Keratinocyte (primary cell): ENCODE measurements around the gene LONP2. TPM values are rescaled to one million over a fixed set of nuclear protein-coding genes. Genes with fewer than 3 reads are reported as not detected.

Experiments used
- DNase-seq: peaks from one replicate; pipeline ENCODE4 v3.0.0-alpha.2; 2011; ENCODE audit warnings: low read depth, missing footprints, low spot score
- FAIRE-seq: peaks from 2 replicates; lab custom pipeline; 2011; peaks lifted over from hg19 to GRCh38; lab: Jason Lieb, UNC
- H2AFZ ChIP-seq: 2 replicates; pipeline ENCODE4 v1.6.0; 2012; ENCODE audit warnings: low read length, control low read depth, inconsistent platforms; ENCODE audit not compliant: control insufficient read depth
- H3K27ac ChIP-seq: 2 replicates; pipeline ENCODE4 v1.5.1; 2011; ENCODE audit warnings: low read length; ENCODE audit not compliant: control insufficient read depth, insufficient read depth
- H3K27me3 ChIP-seq: 3 replicates; pipeline ENCODE4 v1.6.0; 2011; ENCODE audit warnings: low read length; ENCODE audit not compliant: control insufficient read depth, insufficient read depth; ENCODE audit errors: extremely low read depth
- H3K36me3 ChIP-seq, 2 experiments: 2 replicates in 1 of 2; 3 replicates in 1 of 2; pipeline ENCODE4 v1.5.1; 2011; ENCODE audit warnings: low read length in 2 of 2, mild to moderate bottlenecking in 1 of 2; ENCODE audit not compliant: control insufficient read depth in 2 of 2, insufficient read depth in 2 of 2; ENCODE audit errors: extremely low read depth in 1 of 2
- H3K4me1 ChIP-seq: 3 replicates; pipeline ENCODE4 v1.5.1; 2011; ENCODE audit warnings: low read length; ENCODE audit not compliant: control insufficient read depth, insufficient read depth; ENCODE audit errors: extremely low read depth
- H3K4me2 ChIP-seq: 3 replicates; pipeline ENCODE4 v1.6.0; 2011; ENCODE audit warnings: low read depth, low read length; ENCODE audit not compliant: control insufficient read depth, insufficient read depth; ENCODE audit errors: extremely low read depth
- H3K4me3 ChIP-seq, 3 experiments: fragments of 200-600 bp in 1 of 3; sonication (generic) in 1 of 3; 2 replicates in 2 of 3; 3 replicates in 1 of 3; pipeline ENCODE4 v1.5.1; 2011 to 2016; ENCODE audit warnings: low read length in 3 of 3, mild to moderate bottlenecking in 3 of 3, control low read depth in 2 of 3, inconsistent platforms in 1 of 3, low read depth in 1 of 3, mixed read lengths in 1 of 3, mixed run types in 1 of 3, moderate library complexity in 1 of 3; ENCODE audit not compliant: control insufficient read depth in 2 of 3, insufficient read depth in 2 of 3; ENCODE audit errors: extremely low read depth in 1 of 3
- H3K79me2 ChIP-seq: 2 replicates; pipeline ENCODE4 v1.6.0; 2012; ENCODE audit warnings: low read length; ENCODE audit not compliant: control insufficient read depth, insufficient read depth
- H3K9ac ChIP-seq: 3 replicates; pipeline ENCODE4 v1.6.0; 2011; ENCODE audit warnings: low read length; ENCODE audit not compliant: control insufficient read depth, insufficient read depth; ENCODE audit errors: extremely low read depth
- H3K9me1 ChIP-seq: 3 replicates; pipeline ENCODE4 v1.6.0; 2011; ENCODE audit warnings: low read length; ENCODE audit not compliant: control insufficient read depth, insufficient read depth; ENCODE audit errors: extremely low read depth
- H3K9me3 ChIP-seq: 2 replicates; pipeline ENCODE4 v1.5.1; 2012; ENCODE audit warnings: low read depth, low read length; ENCODE audit not compliant: control insufficient read depth
- H4K20me1 ChIP-seq: 3 replicates; pipeline ENCODE4 v1.6.0; 2011; ENCODE audit warnings: low read length; ENCODE audit not compliant: control insufficient read depth, insufficient read depth; ENCODE audit errors: extremely low read depth
- CTCF ChIP-seq, 3 experiments: IDR thresholded peaks in 1 of 3; conservative IDR thresholded peaks in 1 of 3; optimal IDR thresholded peaks in 1 of 3; 2 replicates in 2 of 3; 3 replicates in 1 of 3; pipeline versions ENCODE3 to v1.5.1; 2011; ENCODE audit warnings: low read length in 3 of 3, mild to moderate bottlenecking in 3 of 3, moderate library complexity in 2 of 3, control low read depth in 1 of 3, inconsistent platforms in 1 of 3; ENCODE audit not compliant: insufficient read depth in 2 of 3; ENCODE audit errors: extremely low read depth in 1 of 3
- EZH2 ChIP-seq: IDR thresholded peaks from one replicate; pipeline ENCODE4 v1.6.1; 2012; ENCODE audit warnings: inconsistent platforms, mild to moderate bottlenecking, low read length, moderate library complexity
- dilution Hi-C: fragments of 300-500 bp; cut with MboI; formaldehyde crosslinking; loops from one replicate; pipeline ENCODE4 v1.7.0; 2020; ENCODE audit warnings: low sequenced_read_pairs; ENCODE audit not compliant: extremely low pct_ligation_motif_present
- polyA plus RNA-seq, 5 experiments: library from polyadenylated mRNA; depleted of rRNA in 3 of 5; stranded (reverse) in 3 of 5; stranded (forward) in 1 of 5; unstranded in 1 of 5; fragments of >200 nt; gene quantifications; 1 replicate in 1 of 5; 2 replicates in 3 of 5; 3 replicates in 1 of 5; pipeline versions ENCODE4 v1.2.1 to v1.2.3, GENCODE V29; 2011 to 2012; ENCODE audit warnings: missing spikeins in 2 of 5, low read depth in 1 of 5, low replicate concordance in 1 of 5

LONP2 gene
- polyA plus RNA-seq, 1 donor (not counting 4 experiments of a cell fraction or from before 2014, with no cell fraction given): 49.4 TPM

- Histone ChIP-seq H4K20me1 (no peaks in the 10 kb centered on the region), H3K4me3 (peak overlapping the region; percentile 70 to 86 (median 71)), H3K4me2 (peak overlapping the region; percentile 84), H2AFZ (no peak overlapping the region), H3K9me3 (no peaks in the 10 kb centered on the region), H3K4me1 (peaks cover 29% of the 10 kb centered on the region), H3K9ac (no peak overlapping the region), H3K27me3 (no peaks in the 10 kb centered on the region), H3K27ac (no peak overlapping the region), H3K36me3 (no peaks in the 10 kb centered on the region), H3K9me1 (no peaks in the 10 kb centered on the region), H3K79me2 (peaks cover 66% of the 10 kb centered on the region)
- TF ChIP-seq EZH2: no peak
- TF ChIP-seq CTCF (optimal IDR thresholded peaks at IDR 0.05 in 1 of 3, IDR thresholded peaks at IDR 0.05 in 1 of 3, conservative IDR thresholded peaks at IDR 0.05 in 1 of 3; ENCODE audit: extremely low read depth in 1 of 3, insufficient read depth in 2 of 3, low read length in 3 of 3): no peak
- DNase-seq (no peak), FAIRE-seq (no peak)
- dilution Hi-C loops: no loop called here
Observed at GRCh38 chr16:48246066-48246465, 2.0 kb downstream of the LONP2 start.

- Histone ChIP-seq H3K27ac (no peak within 1 kb of the TSS), H3K4me3 (peak within 1 kb of the TSS in 2 of 3 experiments; percentile 70 to 86), H3K36me3 (peaks cover 0 to 4% of the 10 kb centered on the region in 2 experiments), H3K79me2 (peaks cover 75% of the 10 kb centered on the region), H3K27me3 (no peaks in the 10 kb centered on the region), H3K9me1 (no peaks in the 10 kb centered on the region), H3K4me1 (peaks cover 33% of the 10 kb centered on the region), H3K9ac (no peak within 1 kb of the TSS), H2AFZ (no peak within 1 kb of the TSS), H3K4me2 (peak within 1 kb of the TSS; percentile 84), H3K9me3 (no peaks in the 10 kb centered on the region), H4K20me1 (no peaks in the 10 kb centered on the region)
- FAIRE-seq (no peak), DNase-seq (no peak)
- TF ChIP-seq EZH2 (no peak), CTCF (optimal IDR thresholded peaks at IDR 0.05 in 1 of 3, IDR thresholded peaks at IDR 0.05 in 1 of 3, conservative IDR thresholded peaks at IDR 0.05 in 1 of 3; ENCODE audit: extremely low read depth in 1 of 3, insufficient read depth in 2 of 3, low read length in 3 of 3) (no peak)
- dilution Hi-C loops: no loop called here
Observed at GRCh38 chr16:48247311-48247710, 3.2 kb downstream of the LONP2 start, which contains the start of gene ABCC11. TSS of gene ABCC11 (minus strand) at chr16:48247539. CDS start at chr16:48231921, 15,618 bp downstream.
